Endothelial cell of umbilical vein (primary cell): ENCODE measurements around the gene ARHGAP10. TPM values are rescaled to one million over a fixed set of nuclear protein-coding genes. Genes with fewer than 3 reads are reported as not detected.

Source experiments
- BruUV-seq: library from RNA; stranded (reverse); fragments of 400-500 nt; replicated peaks from 2 replicates; lab custom pipeline; 2021; lab: Mats Ljungman, UMichigan
- CTCF ChIA-PET: fragments of 300-600, 350-600 bp; sonication (Branson Sonifier 250); formaldehyde crosslinking; loops from one replicate; lab custom pipeline; 2021; ENCODE audit warnings: antibody characterized with exemption, inconsistent platforms; lab: Charles Lee
- POLR2A ChIA-PET: fragments of 300-600, 350-600 bp; sonication (Branson Sonifier 250); formaldehyde crosslinking; loops from one replicate; lab custom pipeline; 2021; ENCODE audit warnings: antibody characterized with exemption, inconsistent platforms; lab: Charles Lee
- DNase-seq: peaks from one replicate; pipeline ENCODE4 v3.0.0-alpha.2; 2011; ENCODE audit warnings: low read depth, low spot score
- FAIRE-seq: peaks from 2 replicates; lab custom pipeline; 2011; peaks lifted over from hg19 to GRCh38; lab: Jason Lieb, UNC
- H2AFZ ChIP-seq: 2 replicates; pipeline ENCODE4 v1.6.0; 2012; ENCODE audit warnings: low read depth, low read length, control low read depth, inconsistent platforms
- H3K27ac ChIP-seq: 2 replicates; pipeline ENCODE4 v1.5.1; 2011; ENCODE audit warnings: low read depth, mild to moderate bottlenecking, control low read depth, low read length, moderate library complexity; ENCODE audit not compliant: insufficient read depth
- H3K27me3 ChIP-seq, 2 experiments: 2 replicates each; pipeline versions ENCODE4 v1.6.0 to v1.6.1; 2011; ENCODE audit warnings: low read length in 2 of 2, mixed read lengths in 1 of 2; ENCODE audit not compliant: control insufficient read depth in 2 of 2, insufficient read depth in 2 of 2
- H3K36me3 ChIP-seq, 2 experiments: 2 replicates in 1 of 2; 3 replicates in 1 of 2; pipeline ENCODE4 v1.5.1; 2011; ENCODE audit warnings: low read length in 2 of 2, mild to moderate bottlenecking in 1 of 2, moderate library complexity in 1 of 2; ENCODE audit not compliant: control insufficient read depth in 2 of 2, insufficient read depth in 2 of 2; ENCODE audit errors: extremely low read depth in 1 of 2
- H3K4me1 ChIP-seq: 3 replicates; pipeline ENCODE4 v1.5.1; 2011; ENCODE audit warnings: mild to moderate bottlenecking, low read length; ENCODE audit not compliant: control insufficient read depth, insufficient read depth; ENCODE audit errors: extremely low read depth
- H3K4me2 ChIP-seq: 2 replicates; pipeline ENCODE4 v1.6.1; 2011; ENCODE audit warnings: low read length, control low read depth, mixed read lengths; ENCODE audit not compliant: insufficient read depth
- H3K4me3 ChIP-seq, 3 experiments: fragments of 200-600 bp in 1 of 3; sonication (generic), shearing (Covaris generic) in 1 of 3; replicated peaks in 1 of 3; 2 replicates each; pipeline ENCODE4 v1.5.1; 2011 to 2016; ENCODE audit warnings: control low read depth in 3 of 3, low read length in 3 of 3, mild to moderate bottlenecking in 2 of 3, inconsistent platforms in 1 of 3, low read depth in 1 of 3, moderate library complexity in 1 of 3; ENCODE audit not compliant: insufficient read depth in 1 of 3
- H3K79me2 ChIP-seq: 2 replicates; pipeline ENCODE4 v1.6.0; 2012; ENCODE audit warnings: low read length, inconsistent platforms; ENCODE audit not compliant: control insufficient read depth, insufficient read depth
- H3K9ac ChIP-seq: replicated peaks from 2 replicates; pipeline ENCODE3; 2011; ENCODE audit warnings: low read length, control low read depth; ENCODE audit not compliant: insufficient read depth; ENCODE audit errors: extremely low read depth
- H3K9me1 ChIP-seq: replicated peaks from 3 replicates; pipeline ENCODE4 v1.6.0; 2011; ENCODE audit warnings: mild to moderate bottlenecking, low read length; ENCODE audit not compliant: control insufficient read depth, insufficient read depth; ENCODE audit errors: extremely low read depth
- H3K9me3 ChIP-seq: replicated peaks from 2 replicates; pipeline ENCODE4 v1.5.1; 2012; ENCODE audit warnings: low read length, inconsistent platforms; ENCODE audit not compliant: control insufficient read depth, insufficient read depth
- H4K20me1 ChIP-seq: replicated peaks from 2 replicates; pipeline ENCODE3; 2011; ENCODE audit warnings: mild to moderate bottlenecking, low read length; ENCODE audit not compliant: control insufficient read depth, insufficient read depth; ENCODE audit errors: extremely low read depth
- CTCF ChIP-seq, 2 donors: IDR thresholded peaks; 1 replicate in 1 of 2; 2 replicates in 1 of 2; pipeline ENCODE4 v1.5.1; 2011; ENCODE audit warnings: low read length in 2 of 2, mild to moderate bottlenecking in 2 of 2, moderate library complexity in 2 of 2, control low read depth in 1 of 2, inconsistent platforms in 1 of 2, low read depth in 1 of 2; ENCODE audit not compliant: insufficient read depth in 1 of 2; ENCODE audit errors: extremely low read depth in 1 of 2
- EZH2 ChIP-seq: IDR thresholded peaks from 2 replicates; pipeline ENCODE4 v1.6.1; 2012; ENCODE audit warnings: borderline replicate concordance, low read depth, mild to moderate bottlenecking, moderate library complexity, low read length, inconsistent platforms; ENCODE audit not compliant: severe bottlenecking
- FOS ChIP-seq: IDR thresholded peaks from 2 replicates; pipeline ENCODE4 v1.6.1; 2011; ENCODE audit warnings: mild to moderate bottlenecking, low read length, moderate library complexity, borderline replicate concordance; ENCODE audit not compliant: insufficient read depth
- GATA2 ChIP-seq: IDR thresholded peaks from 2 replicates; pipeline ENCODE4 v1.7.0; 2011; ENCODE audit warnings: low read depth, mild to moderate bottlenecking, moderate library complexity, mixed read lengths, low read length; ENCODE audit not compliant: insufficient read length, insufficient read depth
- JUN ChIP-seq: IDR thresholded peaks from 2 replicates; pipeline ENCODE4 v1.6.1; 2011; ENCODE audit warnings: borderline replicate concordance, low read depth; ENCODE audit not compliant: insufficient read length, insufficient read depth
- MAX ChIP-seq: IDR thresholded peaks from 2 replicates; pipeline ENCODE4 v1.6.1; 2011; ENCODE audit not compliant: insufficient read depth, insufficient read length
- MYC ChIP-seq: IDR thresholded peaks from one replicate; pipeline ENCODE4 v1.6.1; 2011; ENCODE audit warnings: mild to moderate bottlenecking, low read depth, low read length
- POLR2A ChIP-seq: IDR thresholded peaks from 2 replicates; pipeline ENCODE4 v1.6.1; 2012; ENCODE audit warnings: low read depth, mild to moderate bottlenecking, control low read depth, low read length
- POLR2AphosphoS5 ChIP-seq: IDR thresholded peaks from 2 replicates; pipeline ENCODE4 v1.6.1; 2012; ENCODE audit warnings: low read depth, mild to moderate bottlenecking, control low read depth, low read length, moderate library complexity; ENCODE audit not compliant: insufficient read depth
- dilution Hi-C: fragments of 300-500 bp; cut with MboI; formaldehyde crosslinking; loops from one replicate; pipeline ENCODE4 v1.15.0; 2019; ENCODE audit warnings: low sequenced_read_pairs; ENCODE audit not compliant: extremely low pct_ligation_motif_present
- intact Hi-C: fragments of 100-400 bp; cut with micrococcal nuclease; formaldehyde crosslinking; loops from one replicate; pipeline ENCODE4 v1.10.0; 2022
- polyA plus RNA-seq, 4 experiments: library from polyadenylated mRNA; depleted of rRNA in 3 of 4; stranded (reverse) in 3 of 4; unstranded in 1 of 4; fragments of >200 nt; gene quantifications; 2 replicates each; pipeline versions ENCODE4 v1.2.1 to v1.2.3, GENCODE V29; 2011 to 2012; ENCODE audit warnings: missing spikeins in 1 of 4
- total RNA-seq: library from RNA; stranded (reverse); gene quantifications from 2 replicates; pipeline ENCODE4 v1.2.3, GENCODE V29; 2021

ARHGAP10 gene
- total and polyA plus RNA-seq, 2 donors (not counting 3 experiments of a cell fraction or from before 2014, with no cell fraction given) = 20.4 to 36.7 TPM

DNA sequence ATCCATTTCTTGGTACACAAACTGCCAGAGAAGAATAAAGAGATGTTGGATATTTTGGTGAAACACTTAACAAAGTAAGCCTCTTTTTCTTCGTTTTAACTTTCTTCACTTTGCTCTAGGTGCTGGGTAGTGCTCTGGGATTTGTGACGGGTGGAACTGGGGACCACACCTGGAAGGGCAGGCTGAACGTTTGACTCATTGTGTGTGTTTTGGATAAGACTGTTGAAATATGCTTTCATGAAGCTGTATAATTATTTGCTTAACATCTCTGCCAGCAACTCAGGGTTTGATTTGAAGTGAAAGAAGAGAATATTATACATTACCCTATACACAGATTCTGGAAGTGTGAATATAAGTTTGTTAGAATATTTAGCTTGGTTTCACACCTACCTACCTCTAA is 233.2 kb downstream of the ARHGAP10 start:
- H3K4me1 ChIP-seq = peaks cover 8% of the 10 kb centered on the region
- ChIA-PET POLR2A (no interaction called here), CTCF (interaction anchor here (1.2 to 1.3 kb wide), 2 partner anchors 19 to 98 kb away, joined by 3 to 4 read pairs; no protein-coding TSS in a partner anchor)
- BruUV-seq = no TSS peak
- H3K36me3 ChIP-seq = no peaks in the 10 kb centered on the region
- intact Hi-C loops (no loop called here), dilution Hi-C loops (no loop called here)
- no peak overlapping the region for H3K27ac ChIP-seq
- H3K9ac ChIP-seq = no peak overlapping the region
- H3K27me3 ChIP-seq = no peaks in the 10 kb centered on the region
- H2AFZ ChIP-seq = no peak overlapping the region
- H3K4me2 ChIP-seq = no peak overlapping the region
- FAIRE-seq (no peak), DNase-seq (no peak)
- no peaks in the 10 kb centered on the region for H3K79me2 ChIP-seq
- H3K4me3 ChIP-seq = no peak overlapping the region
- no peaks in the 10 kb centered on the region for H3K9me3 ChIP-seq
- no peaks in the 10 kb centered on the region for H3K9me1 ChIP-seq
- TF ChIP-seq MYC (no peak), JUN (no peak), EZH2 (no peak), CTCF (IDR thresholded peaks at IDR 0.05; ENCODE audit: extremely low read depth in 1 of 2, insufficient read depth in 1 of 2, low read depth in 1 of 2, low read length in 2 of 2) (no peak), FOS (no peak), MAX (no peak), GATA2 (no peak), POLR2A (no peak), POLR2AphosphoS5 (no peak)
- H4K20me1 ChIP-seq = no peaks in the 10 kb centered on the region
